MM.1S (cell line): Measurements from ENCODE around the gene ZNF22.

Experiments used
- DNase-seq: peaks from one replicate; pipeline ENCODE4 v3.0.0-alpha.2; 2015
- H2AFZ ChIP-seq: fragments of 300-600 bp; sonication (generic); 2 replicates; pipeline ENCODE4 v1.6.0; 2016; ENCODE audit warnings: antibody characterized with exemption, low read length
- H3F3A ChIP-seq: fragments of 300-600 bp; sonication (generic); 2 replicates; pipeline ENCODE4 v1.6.1; 2016; ENCODE audit warnings: mild to moderate bottlenecking, antibody characterized with exemption, low read length, moderate library complexity, mixed read lengths; ENCODE audit not compliant: insufficient read depth
- H3K27ac ChIP-seq: fragments of 300-600 bp; sonication (generic); 2 replicates; pipeline ENCODE4 v1.5.1; 2016; ENCODE audit warnings: mild to moderate bottlenecking, low read length
- H3K27me3 ChIP-seq: fragments of 300-600 bp; sonication (generic); replicated peaks from 2 replicates; pipeline ENCODE4 v1.6.0; 2016; ENCODE audit warnings: low read length; ENCODE audit not compliant: insufficient read depth
- H3K36me3 ChIP-seq: fragments of 300-600 bp; sonication (generic); replicated peaks from 2 replicates; pipeline ENCODE4 v1.6.1; 2016; ENCODE audit warnings: mild to moderate bottlenecking, low read length, mixed read lengths; ENCODE audit not compliant: insufficient read depth
- H3K4me1 ChIP-seq: fragments of 300-600 bp; sonication (generic); 2 replicates; pipeline ENCODE4 v1.6.1; 2016; ENCODE audit warnings: low read length, mixed read lengths
- H3K4me2 ChIP-seq: fragments of 300-600 bp; sonication (generic); 2 replicates; pipeline ENCODE4 v1.6.0; 2016; ENCODE audit warnings: low read depth, low read length
- H3K4me3 ChIP-seq: fragments of 300-600 bp; sonication (generic); 2 replicates; pipeline ENCODE4 v1.5.1; 2016; ENCODE audit warnings: low read length, mixed read lengths
- H3K79me2 ChIP-seq: fragments of 300-600 bp; sonication (generic); 2 replicates; pipeline ENCODE4 v1.6.1; 2016; ENCODE audit warnings: mixed run types, low read length, mixed read lengths
- H3K9ac ChIP-seq: fragments of 300-600 bp; sonication (generic); 2 replicates; pipeline ENCODE4 v1.6.1; 2016; ENCODE audit warnings: low read length, mixed read lengths
- H3K9me2 ChIP-seq: fragments of 300-600 bp; sonication (generic); replicated peaks from 2 replicates; pipeline ENCODE4 v1.6.1; 2016; ENCODE audit warnings: mild to moderate bottlenecking, low read length, mixed read lengths; ENCODE audit not compliant: insufficient read depth
- H3K9me3 ChIP-seq: fragments of 300-600 bp; sonication (generic); replicated peaks from 2 replicates; pipeline ENCODE4 v1.6.1; 2016; ENCODE audit warnings: mild to moderate bottlenecking, low read length, mixed read lengths; ENCODE audit not compliant: insufficient read depth
- H4K20me1 ChIP-seq: fragments of 300-600 bp; sonication (generic); 2 replicates; pipeline ENCODE4 v1.6.1; 2016; ENCODE audit warnings: mild to moderate bottlenecking, low read length, moderate library complexity, mixed read lengths; ENCODE audit not compliant: insufficient read depth
- CTCF ChIP-seq: fragments of 300-600 bp; sonication (generic); IDR thresholded peaks from 2 replicates; pipeline ENCODE4 v1.5.1; 2016; ENCODE audit warnings: antibody characterized with exemption, low read length, mixed read lengths
- EZH2 ChIP-seq: fragments of 300-600 bp; sonication (generic); optimal IDR thresholded peaks from 2 replicates; pipeline ENCODE3; 2017; ENCODE audit warnings: low read depth, mild to moderate bottlenecking, antibody characterized with exemption, low read length, mixed read lengths
- EZH2phosphoT487 ChIP-seq: fragments of 300-600 bp; sonication (generic); IDR thresholded peaks from 2 replicates; pipeline ENCODE4 v1.6.1; 2018; ENCODE audit warnings: antibody characterized with exemption, low read length

ZNF22 gene

GRCh38 chr10:45035673-45036072 is 35.0 kb downstream of the ZNF22 start:
- H3K36me3 ChIP-seq: no peaks in the 10 kb centered on the region

GRCh38 chr10:45040921-45041542 is 40.3 kb downstream of the ZNF22 start:
- TF ChIP-seq EZH2phosphoT487: no peak
- TF ChIP-seq EZH2: no peak
- TF ChIP-seq CTCF: no peak
- H4K20me1 ChIP-seq: no peaks in the 10 kb centered on the region
- no peak overlapping the region for H3K9ac ChIP-seq
- no peak overlapping the region for H3K4me3 ChIP-seq
- H2AFZ ChIP-seq: no peak overlapping the region
- no peak overlapping the region for H3K27ac ChIP-seq
- H3K9me3 ChIP-seq: no peaks in the 10 kb centered on the region
- DNase-seq: no peak
- H3F3A ChIP-seq: no peaks in the 10 kb centered on the region
- H3K27me3 ChIP-seq: no peaks in the 10 kb centered on the region
- no peaks in the 10 kb centered on the region for H3K36me3 ChIP-seq
- H3K4me1 ChIP-seq: no peaks in the 10 kb centered on the region
- H3K9me2 ChIP-seq: no peaks in the 10 kb centered on the region
- no peak overlapping the region for H3K4me2 ChIP-seq
- no peaks in the 10 kb centered on the region for H3K79me2 ChIP-seq

More at GRCh38 chr10:45035673-45036072, 35.0 kb downstream of the ZNF22 start:
- Histone ChIP-seq H3K9me2 (no peaks in the 10 kb centered on the region), H3K27me3 (no peaks in the 10 kb centered on the region), H3K9me3 (no peaks in the 10 kb centered on the region), H3K4me2 (no peak overlapping the region), H3K9ac (no peak overlapping the region), H4K20me1 (no peaks in the 10 kb centered on the region), H3K79me2 (no peaks in the 10 kb centered on the region), H3F3A (no peaks in the 10 kb centered on the region), H3K4me3 (no peak overlapping the region), H2AFZ (no peak overlapping the region), H3K27ac (no peak overlapping the region), H3K4me1 (no peaks in the 10 kb centered on the region)
- no peak for TF ChIP-seq EZH2phosphoT487
- no peak for TF ChIP-seq EZH2
- TF ChIP-seq CTCF: no peak
- DNase-seq: no peak

- Histone ChIP-seq H3K27ac (no peak overlapping the region), H3K9me2 (no peaks in the 10 kb centered on the region), H2AFZ (no peak overlapping the region), H3K4me1 (no peaks in the 10 kb centered on the region), H4K20me1 (no peaks in the 10 kb centered on the region), H3K9me3 (no peaks in the 10 kb centered on the region), H3K27me3 (no peaks in the 10 kb centered on the region), H3K9ac (no peak overlapping the region), H3K79me2 (no peaks in the 10 kb centered on the region), H3F3A (no peaks in the 10 kb centered on the region), H3K36me3 (no peaks in the 10 kb centered on the region), H3K4me3 (no peak overlapping the region), H3K4me2 (no peak overlapping the region)
- no peak for TF ChIP-seq EZH2
- TF ChIP-seq EZH2phosphoT487: no peak
- TF ChIP-seq CTCF: no peak
- DNase-seq: no peak
These were observed 43.6 kb downstream of the ZNF22 start for GRCh38 chr10:45044290-45044689.
